IMR-90 (cell line): ENCODE results near the gene CXCR2. TPM values are rescaled to one million over a fixed set of nuclear protein-coding genes. Genes with fewer than 3 reads are reported as not detected.

ENCODE experiments used
- ATAC-seq: fragments of 200-7000 bp; cut with Tn5 transposase; 2 replicates; pipeline ENCODE4 v1.9.1; 2020; ENCODE audit warnings: low read depth, mild to moderate bottlenecking, moderate library complexity
- BruUV-seq: library from RNA; stranded (reverse); fragments of 400-500 nt; replicated peaks from 2 replicates; lab custom pipeline; 2021; lab: Mats Ljungman, UMichigan
- CTCF ChIA-PET: fragments of 300-600 bp; formaldehyde crosslinking; extraction: SDS; loops from one replicate; lab custom pipeline; 2021; ENCODE audit warnings: antibody characterized with exemption; lab: Yijun Ruan, JAX
- POLR2A ChIA-PET: fragments of 300-600 bp; sonication (Branson Sonifier 250); formaldehyde crosslinking; loops from one replicate; lab custom pipeline; 2022; ENCODE audit warnings: antibody characterized with exemption; ENCODE audit not compliant: unreplicated experiment; lab: Charles Lee
- DNase-seq: peaks from one replicate; pipeline ENCODE4 v3.0.0; 2013
- H2AFZ ChIP-seq: replicated peaks from 2 replicates; pipeline ENCODE3; 2013; ENCODE audit warnings: low read length, mild to moderate bottlenecking; ENCODE audit not compliant: poor library complexity
- H2AK5ac ChIP-seq: 2 replicates; pipeline ENCODE4 v1.6.1; 2013; ENCODE audit warnings: low read depth, low read length, inconsistent platforms
- H2AK9ac ChIP-seq: replicated peaks from 2 replicates; pipeline ENCODE3; 2013; ENCODE audit warnings: mild to moderate bottlenecking, low read depth, low read length, moderate library complexity; ENCODE audit not compliant: poor library complexity
- H2BK120ac ChIP-seq: 2 replicates; pipeline ENCODE4 v1.6.1; 2013; ENCODE audit warnings: low read depth, low read length, inconsistent platforms
- H2BK15ac ChIP-seq: 3 replicates; pipeline ENCODE4 v1.6.1; 2013; ENCODE audit warnings: low read depth, low read length, inconsistent platforms
- H2BK20ac ChIP-seq: 2 replicates; pipeline ENCODE4 v1.6.1; 2013; ENCODE audit warnings: low read depth, mild to moderate bottlenecking, inconsistent platforms, low read length, moderate library complexity
- H2BK5ac ChIP-seq: 2 replicates; pipeline ENCODE4 v1.6.1; 2013; ENCODE audit warnings: mild to moderate bottlenecking, low read depth, low read length, inconsistent platforms; ENCODE audit not compliant: poor library complexity, severe bottlenecking
- H3K14ac ChIP-seq: replicated peaks from 2 replicates; pipeline ENCODE4 v1.6.1; 2013; ENCODE audit warnings: low read depth, low read length, inconsistent platforms
- H3K18ac ChIP-seq: 2 replicates; pipeline ENCODE4 v1.6.1; 2013; ENCODE audit warnings: low read depth, low read length, control low read depth
- H3K23ac ChIP-seq: 2 replicates; pipeline ENCODE4 v1.6.1; 2013; ENCODE audit warnings: low read depth, low read length, inconsistent platforms
- H3K27ac ChIP-seq: 2 replicates; pipeline ENCODE4 v1.5.1; 2013; ENCODE audit warnings: mild to moderate bottlenecking, control low read depth, low read length; ENCODE audit not compliant: insufficient read depth
- H3K27me3 ChIP-seq: 2 replicates; pipeline ENCODE4 v1.6.1; 2013; ENCODE audit warnings: low read length; ENCODE audit not compliant: control insufficient read depth, insufficient read depth
- H3K36me3 ChIP-seq: 2 replicates; pipeline ENCODE4 v1.6.1; 2013; ENCODE audit warnings: low read length, mixed read lengths; ENCODE audit not compliant: control insufficient read depth, insufficient read depth
- H3K4ac ChIP-seq: 2 replicates; pipeline ENCODE4 v1.6.1; 2013; ENCODE audit warnings: low read depth, low read length, inconsistent platforms
- H3K4me1 ChIP-seq: 2 replicates; pipeline ENCODE4 v1.6.1; 2013; ENCODE audit warnings: low read length, mixed read lengths; ENCODE audit not compliant: control insufficient read depth, insufficient read depth
- H3K4me2 ChIP-seq: 2 replicates; pipeline ENCODE4 v1.6.1; 2013; ENCODE audit warnings: low read depth, mild to moderate bottlenecking, control low read depth, low read length, moderate library complexity
- H3K4me3 ChIP-seq: 2 replicates; pipeline ENCODE4 v1.5.1; 2013; ENCODE audit warnings: low read depth, mild to moderate bottlenecking, control low read depth, low read length, moderate library complexity; ENCODE audit not compliant: insufficient read depth
- H3K56ac ChIP-seq: 2 replicates; pipeline ENCODE4 v1.6.1; 2013; ENCODE audit warnings: low read length, inconsistent platforms; ENCODE audit not compliant: insufficient read depth; ENCODE audit errors: extremely low read depth
- H3K79me1 ChIP-seq, 2 experiments: 2 replicates each; pipeline ENCODE4 v1.6.1; 2013; ENCODE audit warnings: low read length in 2 of 2, inconsistent platforms in 1 of 2, low read depth in 1 of 2
- H3K9ac ChIP-seq: 2 replicates; pipeline ENCODE4 v1.6.1; 2013; ENCODE audit warnings: low read depth, low read length, control low read depth
- H3K9me1 ChIP-seq: 2 replicates; pipeline ENCODE4 v1.6.1; 2013; ENCODE audit warnings: low read length, inconsistent platforms; ENCODE audit not compliant: insufficient read depth
- H3K9me3 ChIP-seq: 2 replicates; pipeline ENCODE4 v1.6.1; 2013; ENCODE audit warnings: low read length; ENCODE audit not compliant: control insufficient read depth, insufficient read depth
- H4K20me1 ChIP-seq: 2 replicates; pipeline ENCODE4 v1.6.1; 2013; ENCODE audit warnings: low read length, inconsistent platforms; ENCODE audit not compliant: insufficient read depth
- H4K5ac ChIP-seq: 2 replicates; pipeline ENCODE4 v1.6.1; 2013; ENCODE audit warnings: mild to moderate bottlenecking, low read depth, low read length, control low read depth
- H4K8ac ChIP-seq, 2 experiments: 2 replicates each; pipeline ENCODE4 v1.6.1; 2013; ENCODE audit warnings: low read depth in 2 of 2, low read length in 2 of 2, control low read depth in 1 of 2, inconsistent platforms in 1 of 2
- H4K91ac ChIP-seq: 2 replicates; pipeline ENCODE4 v1.6.1; 2013; ENCODE audit warnings: low read depth, low read length, inconsistent platforms; ENCODE audit not compliant: insufficient read depth
- CEBPB ChIP-seq: IDR thresholded peaks from 2 replicates; pipeline ENCODE4 v1.6.1; 2012; ENCODE audit warnings: low read depth, low read length, improper control_type of control experiment
- CHD1 ChIP-seq: IDR thresholded peaks from 2 replicates; pipeline ENCODE4 v1.6.1; 2012; ENCODE audit warnings: low read depth, low read length, improper control_type of control experiment
- ELK1 ChIP-seq: fragments of 150-350 bp; IDR thresholded peaks from 2 replicates; pipeline ENCODE4 v1.6.1; 2016; ENCODE audit warnings: low read depth, mild to moderate bottlenecking, low read length, moderate library complexity, borderline replicate concordance
- FOS ChIP-seq: fragments of 150-350 bp; IDR thresholded peaks from 2 replicates; pipeline ENCODE4 v1.6.1; 2016; ENCODE audit warnings: low read depth, low read length
- MAZ ChIP-seq: IDR thresholded peaks from 2 replicates; pipeline ENCODE4 v1.6.1; 2012; ENCODE audit warnings: low read depth, mild to moderate bottlenecking, low read length, improper control_type of control experiment, moderate library complexity, borderline replicate concordance
- POLR2A ChIP-seq: IDR thresholded peaks from 2 replicates; pipeline ENCODE4 v1.6.1; 2012; ENCODE audit warnings: mild to moderate bottlenecking, low read depth, low read length
- RAD21 ChIP-seq: IDR thresholded peaks from 2 replicates; pipeline ENCODE4 v1.6.1; 2012; ENCODE audit warnings: low read length, improper control_type of control experiment
- RCOR1 ChIP-seq: IDR thresholded peaks from 2 replicates; pipeline ENCODE4 v1.6.1; 2012; ENCODE audit warnings: mild to moderate bottlenecking, low read length, improper control_type of control experiment; ENCODE audit not compliant: insufficient replicate concordance
- RFX5 ChIP-seq: IDR thresholded peaks from 2 replicates; pipeline ENCODE4 v1.8.0; 2012; ENCODE audit warnings: low read depth, mild to moderate bottlenecking, low read length, moderate library complexity
- SMC3 ChIP-seq: fragments of 150-350 bp; IDR thresholded peaks from 2 replicates; pipeline ENCODE4 v1.6.1; 2016; ENCODE audit warnings: low read depth, mild to moderate bottlenecking, antibody characterized with exemption, low read length, moderate library complexity
- USF2 ChIP-seq: fragments of 150-350 bp; IDR thresholded peaks from 2 replicates; pipeline ENCODE4 v1.6.1; 2017; ENCODE audit warnings: mild to moderate bottlenecking, antibody characterized with exemption, low read length, low read depth
- WGBS, 2 experiments: methylation state at CpG; one replicate each; pipeline versions ENCODE4 v1.1.5 to v1.1.7; 2013; ENCODE audit warnings: missing lambda C conversion rate in 2 of 2; ENCODE audit not compliant: insufficient read length in 1 of 2; ENCODE audit errors: extremely low coverage in 2 of 2; 5-methylcytosine and 5-hydroxymethylcytosine counted together
- dilution Hi-C: fragments of 300-500 bp; cut with HindIII; formaldehyde crosslinking; loops from one replicate; pipeline ENCODE4 v1.14.3; 2018; ENCODE audit warnings: low sequenced_read_pairs; ENCODE audit not compliant: unreplicated experiment
- in situ Hi-C: fragments of 300-500 bp; cut with MboI; formaldehyde crosslinking; loops from 3 replicates; pipeline ENCODE4 v1.14.3; 2019; ENCODE audit warnings: low sequenced_read_pairs, inconsistent platforms, mixed read lengths
- intact Hi-C: fragments of 100-400 bp; cut with micrococcal nuclease; formaldehyde crosslinking; loops from 2 replicates; pipeline ENCODE4 v1.10.0; 2022
- polyA plus RNA-seq, 3 experiments: library from polyadenylated mRNA; depleted of rRNA; stranded (reverse); fragments of >200 nt; gene quantifications; 2 replicates each; pipeline ENCODE4 v1.2.3, GENCODE V29; 2012; ENCODE audit warnings: low replicate concordance in 1 of 3
- total RNA-seq: library from RNA; depleted of rRNA; stranded (reverse); fragments of >200 nt; gene quantifications from 2 replicates; pipeline ENCODE4 v1.2.3, GENCODE V29; 2012

Gene CXCR2
- total and polyA plus RNA-seq, 2 of the 4 experiments (the other 2 are of a cell fraction) = not detected

GRCh38 chr2:218130377-218130776, 4.5 kb downstream of the CXCR2 start:
- H3K4me3 ChIP-seq = no peak overlapping the region
- H3K9ac ChIP-seq = no peak overlapping the region
- no peaks in the 10 kb centered on the region for H3K36me3 ChIP-seq
- in situ Hi-C loops (no loop called here), dilution Hi-C loops (no loop called here), intact Hi-C loops (no loop called here)
- H3K18ac ChIP-seq = no peak overlapping the region
- H2AK9ac ChIP-seq = no peak overlapping the region
- H2BK120ac ChIP-seq = no peak overlapping the region
- H3K9me3 ChIP-seq = no peaks in the 10 kb centered on the region
- no peak overlapping the region for H2AK5ac ChIP-seq
- H3K56ac ChIP-seq = no peak overlapping the region
- H2BK15ac ChIP-seq = no peak overlapping the region
- H3K4me2 ChIP-seq = no peak overlapping the region
- peaks cover 64% of the 10 kb centered on the region for H3K27me3 ChIP-seq
- TF ChIP-seq RAD21 (no peak), RCOR1 (no peak), ELK1 (no peak), CHD1 (no peak), USF2 (no peak), MAZ (no peak), POLR2A (no peak), SMC3 (no peak), FOS (no peak), RFX5 (no peak), CEBPB (no peak)
- ChIA-PET CTCF (no interaction called here), POLR2A (interaction anchor here (0.5 kb wide), 1 partner anchor 695 kb away, joined by 8 read pairs; no protein-coding TSS in a partner anchor)
- H4K91ac ChIP-seq = no peak overlapping the region
- H3K4ac ChIP-seq = no peak overlapping the region
- H2BK5ac ChIP-seq = no peak overlapping the region
- H4K20me1 ChIP-seq = no peaks in the 10 kb centered on the region
- no peak overlapping the region for H3K23ac ChIP-seq
- BruUV-seq = no TSS peak
- no peaks in the 10 kb centered on the region for H3K4me1 ChIP-seq
- no peaks in the 10 kb centered on the region for H3K9me1 ChIP-seq
- no peak overlapping the region for H4K8ac ChIP-seq
- H3K27ac ChIP-seq = no peak overlapping the region
- no peak overlapping the region for H2AFZ ChIP-seq
- no peak overlapping the region for H3K14ac ChIP-seq
- no CpG with 5 or more reads among the region's 2 CpGs for WGBS, 2 experiments
- no peaks in the 10 kb centered on the region for H3K79me1 ChIP-seq
- no peak overlapping the region for H2BK20ac ChIP-seq
- no peak overlapping the region for H4K5ac ChIP-seq
- DNase-seq (no peak), ATAC-seq (no peak)
